A673 (cell line): ENCODE data around the gene PRC1. TPM values are rescaled to one million over a fixed set of nuclear protein-coding genes. Genes with fewer than 3 reads are reported as not detected.

Experiments used
- BruUV-seq: library from RNA; stranded (reverse); fragments of 400-500 nt; replicated peaks from 2 replicates; lab custom pipeline; 2021; lab: Mats Ljungman, UMichigan
- CTCF ChIA-PET: fragments of 300-600 bp; sonication (Branson Sonifier 250); formaldehyde crosslinking; loops from one replicate; lab custom pipeline; 2022; ENCODE audit warnings: antibody characterized with exemption; lab: Charles Lee
- POLR2A ChIA-PET: fragments of 300-600 bp; sonication (Branson Sonifier 250); formaldehyde crosslinking; loops from one replicate; lab custom pipeline; 2022; ENCODE audit warnings: antibody characterized with exemption; ENCODE audit not compliant: low non-redundant PET; lab: Charles Lee
- DNase-seq: peaks from one replicate; pipeline ENCODE4 v3.0.0-alpha.2; 2015; ENCODE audit warnings: low spot score
- H3K27ac ChIP-seq: fragments of 200-600 bp; sonication (generic); 2 replicates; pipeline ENCODE4 v1.5.1; 2016; ENCODE audit warnings: mixed run types, low read depth, mild to moderate bottlenecking, mixed read lengths, antibody characterized with exemption, low read length; ENCODE audit not compliant: poor library complexity, severe bottlenecking
- H3K27me3 ChIP-seq: fragments of 200-600 bp; sonication (generic); replicated peaks from 2 replicates; pipeline ENCODE4 v1.6.1; 2017; ENCODE audit warnings: mixed run types, low read depth, mild to moderate bottlenecking, mixed read lengths, antibody characterized with exemption, low read length; ENCODE audit not compliant: insufficient read depth, poor library complexity
- H3K36me3 ChIP-seq: fragments of 200-600 bp; sonication (generic); 2 replicates; pipeline ENCODE4 v1.6.1; 2016; ENCODE audit warnings: mixed run types, mild to moderate bottlenecking, mixed read lengths, antibody characterized with exemption, low read length; ENCODE audit not compliant: insufficient read depth, poor library complexity, severe bottlenecking
- H3K4me1 ChIP-seq: fragments of 200-600 bp; sonication (generic); 2 replicates; pipeline ENCODE4 v1.6.1; 2017; ENCODE audit warnings: mixed run types, mild to moderate bottlenecking, mixed read lengths, antibody characterized with exemption, low read length; ENCODE audit not compliant: insufficient read depth, poor library complexity, severe bottlenecking
- H3K4me3 ChIP-seq: fragments of 200-600 bp; sonication (generic); 2 replicates; pipeline ENCODE4 v1.5.1; 2016; ENCODE audit warnings: low read depth, mixed run types, mild to moderate bottlenecking, mixed read lengths, low read length; ENCODE audit not compliant: poor library complexity, severe bottlenecking
- H3K9me3 ChIP-seq: fragments of 200-600 bp; sonication (generic); 2 replicates; pipeline ENCODE4 v1.6.1; 2016; ENCODE audit warnings: mixed run types, low read depth, mild to moderate bottlenecking, mixed read lengths, antibody characterized with exemption, low read length; ENCODE audit not compliant: poor library complexity, severe bottlenecking
- EZH2 ChIP-seq: fragments of 200-600 bp; sonication (generic); IDR thresholded peaks from 2 replicates; pipeline ENCODE4 v1.6.1; 2017; ENCODE audit warnings: borderline replicate concordance, low read depth, mild to moderate bottlenecking, mixed read lengths, antibody characterized with exemption, low read length; ENCODE audit not compliant: poor library complexity, severe bottlenecking
- intact Hi-C: fragments of 100-400 bp; cut with micrococcal nuclease; formaldehyde crosslinking; loops from one replicate; pipeline ENCODE4 v1.10.0; 2022; ENCODE audit not compliant: unreplicated experiment
- total RNA-seq: library from RNA; stranded (reverse); gene quantifications from 2 replicates; pipeline ENCODE4 v1.2.3, GENCODE V29; 2021
- TF ChIP-seq, protein P1 (sequence below): fragments of 300-800, 200-600 bp; sonication (generic); conservative IDR thresholded peaks from 2 replicates; pipeline ENCODE4 v1.5.1; 2017; ENCODE audit warnings: low read depth, mild to moderate bottlenecking, antibody characterized with exemption, low read length, moderate library complexity, mixed read lengths

PRC1 gene
- total RNA-seq, 1 experiment from 2014 or later: 339 TPM

DNA sequence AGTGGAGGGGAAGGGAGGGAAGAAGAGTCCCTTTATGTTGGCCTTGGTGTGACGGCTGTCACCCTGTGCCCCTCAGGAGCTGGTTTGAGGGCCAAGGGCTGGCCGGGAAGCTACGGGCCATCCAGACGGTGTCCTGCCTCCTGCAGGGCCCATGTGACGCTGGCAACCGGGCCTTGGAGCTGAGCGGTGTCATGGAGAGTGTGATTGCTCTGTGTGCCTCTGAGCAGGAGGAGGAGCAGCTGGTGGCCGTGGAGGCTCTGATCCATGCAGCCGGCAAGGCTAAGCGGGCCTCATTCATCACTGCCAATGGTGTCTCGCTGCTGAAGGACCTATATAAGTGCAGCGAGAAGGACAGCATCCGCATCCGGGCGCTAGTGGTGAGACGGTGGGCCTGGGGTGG lies 47.8 kb downstream of the PRC1 start:
- intact Hi-C loops: no loop called here
- Histone ChIP-seq H3K4me1 (no peaks in the 10 kb centered on the region), H3K9me3 (no peaks in the 10 kb centered on the region), H3K4me3 (no peak overlapping the region), H3K36me3 (peaks cover 46% of the 10 kb centered on the region), H3K27ac (no peak overlapping the region), H3K27me3 (no peaks in the 10 kb centered on the region)
- no TSS peak for BruUV-seq
- ChIA-PET CTCF (interaction anchor here (0.6 kb wide), 1 partner anchor 11 kb away, joined by 4 read pairs; no protein-coding TSS in a partner anchor), POLR2A (no interaction called here)
- DNase-seq: no peak
- TF ChIP-seq EZH2: no peak
- TF ChIP-seq, protein P1, sequence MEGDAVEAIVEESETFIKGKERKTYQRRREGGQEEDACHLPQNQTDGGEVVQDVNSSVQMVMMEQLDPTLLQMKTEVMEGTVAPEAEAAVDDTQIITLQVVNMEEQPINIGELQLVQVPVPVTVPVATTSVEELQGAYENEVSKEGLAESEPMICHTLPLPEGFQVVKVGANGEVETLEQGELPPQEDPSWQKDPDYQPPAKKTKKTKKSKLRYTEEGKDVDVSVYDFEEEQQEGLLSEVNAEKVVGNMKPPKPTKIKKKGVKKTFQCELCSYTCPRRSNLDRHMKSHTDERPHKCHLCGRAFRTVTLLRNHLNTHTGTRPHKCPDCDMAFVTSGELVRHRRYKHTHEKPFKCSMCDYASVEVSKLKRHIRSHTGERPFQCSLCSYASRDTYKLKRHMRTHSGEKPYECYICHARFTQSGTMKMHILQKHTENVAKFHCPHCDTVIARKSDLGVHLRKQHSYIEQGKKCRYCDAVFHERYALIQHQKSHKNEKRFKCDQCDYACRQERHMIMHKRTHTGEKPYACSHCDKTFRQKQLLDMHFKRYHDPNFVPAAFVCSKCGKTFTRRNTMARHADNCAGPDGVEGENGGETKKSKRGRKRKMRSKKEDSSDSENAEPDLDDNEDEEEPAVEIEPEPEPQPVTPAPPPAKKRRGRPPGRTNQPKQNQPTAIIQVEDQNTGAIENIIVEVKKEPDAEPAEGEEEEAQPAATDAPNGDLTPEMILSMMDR: no peak

DNA sequence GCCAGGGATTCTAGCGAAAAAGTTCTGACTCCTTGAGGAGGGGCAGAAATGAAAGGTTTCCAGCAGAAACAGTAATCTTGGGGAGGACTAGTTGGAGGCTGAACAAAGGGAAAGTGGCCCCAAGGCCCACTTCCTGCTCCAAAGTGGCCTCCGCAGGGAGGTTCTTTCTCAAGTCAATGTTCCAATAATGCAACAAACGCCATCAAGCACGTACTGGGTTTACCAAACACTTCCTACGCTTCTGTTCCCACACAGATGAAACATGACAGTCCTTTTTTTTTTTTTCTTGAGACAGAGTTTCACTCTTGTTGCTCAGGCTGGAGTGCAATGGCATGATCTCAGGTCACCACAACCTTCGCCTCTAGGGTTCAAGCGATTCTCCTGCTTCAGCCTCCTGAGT lies 49.2 kb downstream of the PRC1 start:
- intact Hi-C loops: no loop called here
- BruUV-seq: no TSS peak
- DNase-seq: no peak
- no peak overlapping the region for H3K27ac ChIP-seq
- peaks cover 45% of the 10 kb centered on the region for H3K36me3 ChIP-seq
- TF ChIP-seq EZH2: no peak
- TF ChIP-seq, protein P1: no peak
- no peaks in the 10 kb centered on the region for H3K27me3 ChIP-seq
- POLR2A ChIA-PET: no interaction called here
- no peaks in the 10 kb centered on the region for H3K9me3 ChIP-seq
- CTCF ChIA-PET: no interaction called here
- H3K4me3 ChIP-seq: no peak overlapping the region
- H3K4me1 ChIP-seq: no peaks in the 10 kb centered on the region

DNA sequence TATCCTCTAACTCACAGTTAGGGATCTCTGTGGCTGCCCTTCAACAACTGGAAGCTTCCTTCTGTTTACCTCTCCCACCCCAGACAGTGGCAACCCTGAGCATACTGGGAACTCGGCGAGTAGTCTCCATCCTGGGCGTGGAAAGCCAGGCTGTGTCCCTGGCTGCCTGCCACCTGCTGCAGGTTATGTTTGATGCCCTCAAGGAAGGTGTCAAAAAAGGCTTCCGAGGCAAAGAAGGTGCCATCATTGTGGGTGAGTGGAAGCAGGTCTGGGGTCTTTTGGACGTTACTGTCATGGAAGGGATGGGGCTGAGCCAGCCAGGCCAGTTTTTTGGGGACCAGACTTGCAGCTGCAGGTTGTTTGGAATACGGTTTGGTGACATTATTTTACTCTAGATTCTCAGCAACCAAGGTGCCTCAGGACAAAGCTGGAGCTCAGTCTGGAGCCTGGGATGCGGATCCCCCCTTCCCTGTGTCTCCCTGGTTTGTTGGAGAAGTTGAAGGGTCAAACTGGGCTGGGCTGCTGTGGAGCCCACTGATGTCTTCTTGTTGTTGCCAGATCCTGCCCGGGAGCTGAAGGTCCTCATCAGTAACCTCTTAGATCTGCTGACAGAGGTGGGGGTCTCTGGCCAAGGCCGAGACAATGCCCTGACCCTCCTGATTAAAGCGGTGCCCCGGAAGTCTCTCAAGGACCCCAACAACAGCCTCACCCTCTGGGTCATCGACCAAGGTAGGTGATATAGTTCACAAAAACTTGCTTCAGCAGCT lies 51.8 kb downstream of the PRC1 start:
- intact Hi-C loops: no loop called here
- Histone ChIP-seq H3K27ac (no peak overlapping the region), H3K27me3 (no peaks in the 10 kb centered on the region), H3K4me1 (no peaks in the 10 kb centered on the region), H3K36me3 (peaks cover 58% of the 10 kb centered on the region), H3K4me3 (no peak overlapping the region), H3K9me3 (no peaks in the 10 kb centered on the region)
- no peak for DNase-seq
- POLR2A ChIA-PET: interaction anchor here (0.6 to 0.8 kb wide), 2 partner anchors 605 to 737 kb away, joined by 3 read pairs; no protein-coding TSS in a partner anchor
- no TSS peak for BruUV-seq
- CTCF ChIA-PET: no interaction called here
- TF ChIP-seq, protein P1: no peak
- TF ChIP-seq EZH2: no peak
